ENCODE measurements around the gene TMTC3.

DNA sequence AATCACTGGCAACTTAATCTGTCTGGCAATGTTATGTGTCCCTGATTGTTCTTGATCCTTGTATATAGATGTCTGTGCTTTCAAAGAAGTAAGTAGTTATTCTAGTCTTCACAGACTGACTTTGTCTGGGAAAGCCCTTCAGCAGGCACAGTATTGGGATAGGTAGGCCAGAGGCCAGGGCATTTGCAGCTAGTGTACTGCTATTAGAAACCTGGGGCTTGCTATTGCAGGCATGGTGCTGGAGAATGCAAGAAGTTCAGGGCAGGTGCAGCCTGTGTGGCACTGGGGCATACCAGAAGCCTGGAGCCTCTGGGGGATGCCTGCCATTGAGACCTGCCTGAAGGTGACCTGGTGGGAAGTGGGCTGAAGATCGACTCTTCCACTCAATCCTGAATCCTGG is 96.3 kb downstream of the TMTC3 start:
- TF ChIP-seq, protein P1, sequence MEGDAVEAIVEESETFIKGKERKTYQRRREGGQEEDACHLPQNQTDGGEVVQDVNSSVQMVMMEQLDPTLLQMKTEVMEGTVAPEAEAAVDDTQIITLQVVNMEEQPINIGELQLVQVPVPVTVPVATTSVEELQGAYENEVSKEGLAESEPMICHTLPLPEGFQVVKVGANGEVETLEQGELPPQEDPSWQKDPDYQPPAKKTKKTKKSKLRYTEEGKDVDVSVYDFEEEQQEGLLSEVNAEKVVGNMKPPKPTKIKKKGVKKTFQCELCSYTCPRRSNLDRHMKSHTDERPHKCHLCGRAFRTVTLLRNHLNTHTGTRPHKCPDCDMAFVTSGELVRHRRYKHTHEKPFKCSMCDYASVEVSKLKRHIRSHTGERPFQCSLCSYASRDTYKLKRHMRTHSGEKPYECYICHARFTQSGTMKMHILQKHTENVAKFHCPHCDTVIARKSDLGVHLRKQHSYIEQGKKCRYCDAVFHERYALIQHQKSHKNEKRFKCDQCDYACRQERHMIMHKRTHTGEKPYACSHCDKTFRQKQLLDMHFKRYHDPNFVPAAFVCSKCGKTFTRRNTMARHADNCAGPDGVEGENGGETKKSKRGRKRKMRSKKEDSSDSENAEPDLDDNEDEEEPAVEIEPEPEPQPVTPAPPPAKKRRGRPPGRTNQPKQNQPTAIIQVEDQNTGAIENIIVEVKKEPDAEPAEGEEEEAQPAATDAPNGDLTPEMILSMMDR (conservative IDR thresholded peaks at IDR 0.05; ENCODE audit: low read depth, low read length): no peak
- TF ChIP-seq MAZ (IDR thresholded peaks at IDR 0.05; ENCODE audit: borderline replicate concordance, low read depth, low read length) (no peak), POLR2A (IDR thresholded peaks at IDR 0.05; ENCODE audit: low read depth, low read length) (no peak), RFX5 (IDR thresholded peaks at IDR 0.05; ENCODE audit: low read depth, low read length) (no peak), CEBPB (IDR thresholded peaks at IDR 0.05; ENCODE audit: low read depth, low read length) (no peak), MAFK (IDR thresholded peaks at IDR 0.05; ENCODE audit: low read depth, low read length) (no peak), RAD21 (IDR thresholded peaks at IDR 0.05; ENCODE audit: low read length) (no peak), MXI1 (IDR thresholded peaks at IDR 0.05; ENCODE audit: borderline replicate concordance, low read depth, low read length) (no peak), SMC3 (IDR thresholded peaks at IDR 0.05; ENCODE audit: low read depth, low read length) (no peak), USF2 (IDR thresholded peaks at IDR 0.05; ENCODE audit: low read depth, low read length) (no peak), NFE2L2 (IDR thresholded peaks at IDR 0.05; ENCODE audit: low read depth, low read length) (no peak), FOS (IDR thresholded peaks at IDR 0.05; ENCODE audit: low read depth, low read length) (no peak)
- TF ChIP-seq, protein P2, sequence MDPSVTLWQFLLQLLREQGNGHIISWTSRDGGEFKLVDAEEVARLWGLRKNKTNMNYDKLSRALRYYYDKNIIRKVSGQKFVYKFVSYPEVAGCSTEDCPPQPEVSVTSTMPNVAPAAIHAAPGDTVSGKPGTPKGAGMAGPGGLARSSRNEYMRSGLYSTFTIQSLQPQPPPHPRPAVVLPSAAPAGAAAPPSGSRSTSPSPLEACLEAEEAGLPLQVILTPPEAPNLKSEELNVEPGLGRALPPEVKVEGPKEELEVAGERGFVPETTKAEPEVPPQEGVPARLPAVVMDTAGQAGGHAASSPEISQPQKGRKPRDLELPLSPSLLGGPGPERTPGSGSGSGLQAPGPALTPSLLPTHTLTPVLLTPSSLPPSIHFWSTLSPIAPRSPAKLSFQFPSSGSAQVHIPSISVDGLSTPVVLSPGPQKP (IDR thresholded peaks at IDR 0.05; ENCODE audit: borderline replicate concordance, low read depth, low read length): no peak

Data from IMR-90 (cell line).